Mesendoderm (in vitro differentiated cells): ENCODE results near the gene EPG5.
A peak's percentile ranks its signal among the peaks of the same experiment; 100 is the strongest.

Experiments used
- DNase-seq: peaks from one replicate; pipeline ENCODE4 v3.0.0; 2013
- H2AK5ac ChIP-seq: 2 replicates; pipeline ENCODE4 v1.6.1; 2013; ENCODE audit warnings: low read length, inconsistent platforms
- H2BK120ac ChIP-seq: 2 replicates; pipeline ENCODE4 v1.6.1; 2013; ENCODE audit warnings: low read depth, mild to moderate bottlenecking, low read length, moderate library complexity, mixed read lengths
- H2BK15ac ChIP-seq: replicated peaks from 2 replicates; pipeline ENCODE4 v1.6.1; 2013; ENCODE audit warnings: low read depth, mild to moderate bottlenecking, moderate library complexity
- H2BK5ac ChIP-seq: 2 replicates; pipeline ENCODE4 v1.6.1; 2013; ENCODE audit warnings: low read length, inconsistent platforms
- H3K18ac ChIP-seq: 2 replicates; pipeline ENCODE4 v1.6.1; 2013; ENCODE audit warnings: mild to moderate bottlenecking, low read length, mixed read lengths
- H3K23ac ChIP-seq: one replicate; pipeline ENCODE4 v1.6.1; 2013; ENCODE audit warnings: low read length
- H3K27ac ChIP-seq: 2 replicates; pipeline ENCODE4 v1.5.1; 2013; ENCODE audit warnings: low read depth, mild to moderate bottlenecking, inconsistent platforms, low read length, moderate library complexity
- H3K27me3 ChIP-seq: 2 replicates; pipeline ENCODE4 v1.6.1; 2013; ENCODE audit warnings: low read length, control low read depth, mild to moderate bottlenecking, inconsistent platforms; ENCODE audit not compliant: insufficient read depth, poor library complexity
- H3K36me3 ChIP-seq: 2 replicates; pipeline ENCODE4 v1.6.1; 2013; ENCODE audit warnings: low read length, inconsistent platforms; ENCODE audit not compliant: control insufficient read depth, insufficient read depth
- H3K4ac ChIP-seq: one replicate; pipeline ENCODE4 v1.6.1; 2013; ENCODE audit warnings: low read depth, mild to moderate bottlenecking, low read length, moderate library complexity
- H3K4me1 ChIP-seq: 2 replicates; pipeline ENCODE4 v1.6.1; 2013; ENCODE audit warnings: low read depth, low read length, inconsistent platforms; ENCODE audit not compliant: control insufficient read depth
- H3K4me2 ChIP-seq: 2 replicates; pipeline ENCODE4 v1.6.1; 2013; ENCODE audit warnings: low read length
- H3K4me3 ChIP-seq: 2 replicates; pipeline ENCODE4 v1.5.1; 2013; ENCODE audit warnings: mild to moderate bottlenecking, low read length
- H3K56ac ChIP-seq: one replicate; pipeline ENCODE4 v1.6.1; 2013; ENCODE audit warnings: low read length
- H3K79me1 ChIP-seq: 2 replicates; pipeline ENCODE4 v1.6.1; 2013; ENCODE audit warnings: low read length, inconsistent platforms
- H3K79me2 ChIP-seq: 2 replicates; pipeline ENCODE4 v1.6.1; 2013; ENCODE audit warnings: mild to moderate bottlenecking, low read length; ENCODE audit not compliant: control insufficient read depth, insufficient read depth
- H3K9ac ChIP-seq: 2 replicates; pipeline ENCODE4 v1.6.1; 2013; ENCODE audit warnings: low read length, inconsistent platforms
- H4K5ac ChIP-seq: one replicate; pipeline ENCODE4 v1.6.1; 2013; ENCODE audit warnings: low read length
- H4K8ac ChIP-seq: one replicate; pipeline ENCODE4 v1.6.1; 2013; ENCODE audit warnings: low read depth, mild to moderate bottlenecking, control low read depth, low read length, moderate library complexity
- WGBS: extraction: QIAGEN DNeasy Blood & Tissue Kit; methylation state at CpG from one replicate; pipeline ENCODE4 v1.1.7; 2013; ENCODE audit warnings: low lambda C conversion rate, missing lambda C conversion rate; ENCODE audit not compliant: insufficient coverage; ENCODE audit errors: extremely low coverage; 5-methylcytosine and 5-hydroxymethylcytosine counted together

EPG5 gene

GRCh38 chr18:45880876-45881558 lies 86.1 kb downstream of the EPG5 start:
- Histone ChIP-seq H3K56ac (no peak overlapping the region), H3K27ac (no peak overlapping the region), H2BK5ac (no peak overlapping the region), H2BK15ac (no peak overlapping the region), H3K79me1 (no peaks in the 10 kb centered on the region), H3K4me1 (no peaks in the 10 kb centered on the region), H4K8ac (no peak overlapping the region), H2AK5ac (no peak overlapping the region), H3K9ac (no peak overlapping the region), H3K27me3 (no peaks in the 10 kb centered on the region), H3K23ac (no peak overlapping the region), H4K5ac (no peak overlapping the region), H3K4me2 (no peak overlapping the region), H3K4ac (no peak overlapping the region), H2BK120ac (no peak overlapping the region), H3K79me2 (no peaks in the 10 kb centered on the region), H3K4me3 (no peak overlapping the region), H3K18ac (no peak overlapping the region), H3K36me3 (no peaks in the 10 kb centered on the region)
- DNase-seq: no peak
- WGBS: no CpG with 5 or more reads among the region's 3 CpGs

DNA sequence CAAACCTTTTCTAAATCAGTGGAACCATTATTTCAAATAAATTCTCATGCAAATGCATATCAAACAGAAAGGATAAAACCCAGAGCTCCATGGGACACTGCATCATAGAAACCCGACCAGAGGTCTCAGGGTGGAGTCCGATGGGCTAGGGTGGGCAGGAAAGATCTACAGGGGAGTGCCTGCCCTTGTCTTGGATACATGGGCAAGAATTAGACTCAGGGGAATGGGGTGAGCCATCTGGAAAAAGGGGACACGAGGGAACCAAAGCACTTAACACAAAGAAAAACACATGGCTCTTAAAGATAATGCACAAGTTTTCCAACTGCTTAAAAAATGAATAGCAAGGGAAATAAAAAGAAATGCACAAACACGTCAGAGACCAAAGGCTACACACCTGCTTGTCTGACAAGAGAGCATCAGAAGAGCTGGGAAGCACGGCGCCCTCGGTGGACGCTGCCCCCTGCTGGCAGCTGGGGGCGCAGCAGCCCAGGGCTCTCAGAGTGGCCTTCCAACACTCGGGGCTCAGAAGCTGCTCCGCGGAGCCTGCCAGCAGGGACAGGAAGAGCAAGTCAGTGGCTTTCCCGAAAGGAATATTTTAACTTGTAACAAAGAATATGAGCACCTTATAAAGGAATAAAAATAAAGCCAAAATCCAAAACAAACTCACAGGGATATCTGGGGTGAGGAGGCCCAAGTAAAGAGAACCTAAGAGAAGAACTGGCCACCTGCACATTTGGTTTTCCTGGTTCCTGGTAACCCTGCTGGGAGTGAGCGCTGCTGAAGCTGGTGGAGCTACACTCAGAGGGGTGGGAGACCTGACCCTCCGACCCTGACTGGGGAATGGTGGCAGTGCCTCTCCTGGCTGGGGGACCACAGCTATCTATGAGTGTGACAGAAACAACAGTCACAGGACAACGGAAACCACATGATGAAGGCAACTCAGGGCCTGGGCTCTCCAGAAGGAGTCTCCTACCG lies 87.2 kb downstream of the EPG5 start:
- no peak overlapping the region for H4K8ac ChIP-seq
- H2AK5ac ChIP-seq: no peak overlapping the region
- WGBS: no CpG with 5 or more reads among the region's 17 CpGs
- H3K79me1 ChIP-seq: no peaks in the 10 kb centered on the region
- no peak overlapping the region for H2BK5ac ChIP-seq
- H3K4me1 ChIP-seq: no peaks in the 10 kb centered on the region
- DNase-seq: peak; percentile 81
- H3K27me3 ChIP-seq: no peaks in the 10 kb centered on the region
- no peak overlapping the region for H2BK120ac ChIP-seq
- H2BK15ac ChIP-seq: no peak overlapping the region
- H4K5ac ChIP-seq: no peak overlapping the region
- no peak overlapping the region for H3K9ac ChIP-seq
- H3K4ac ChIP-seq: no peak overlapping the region
- no peak overlapping the region for H3K4me3 ChIP-seq
- H3K18ac ChIP-seq: no peak overlapping the region
- no peaks in the 10 kb centered on the region for H3K36me3 ChIP-seq
- H3K23ac ChIP-seq: no peak overlapping the region
- no peak overlapping the region for H3K56ac ChIP-seq
- H3K79me2 ChIP-seq: no peaks in the 10 kb centered on the region
- no peak overlapping the region for H3K4me2 ChIP-seq
- H3K27ac ChIP-seq: no peak overlapping the region

DNA sequence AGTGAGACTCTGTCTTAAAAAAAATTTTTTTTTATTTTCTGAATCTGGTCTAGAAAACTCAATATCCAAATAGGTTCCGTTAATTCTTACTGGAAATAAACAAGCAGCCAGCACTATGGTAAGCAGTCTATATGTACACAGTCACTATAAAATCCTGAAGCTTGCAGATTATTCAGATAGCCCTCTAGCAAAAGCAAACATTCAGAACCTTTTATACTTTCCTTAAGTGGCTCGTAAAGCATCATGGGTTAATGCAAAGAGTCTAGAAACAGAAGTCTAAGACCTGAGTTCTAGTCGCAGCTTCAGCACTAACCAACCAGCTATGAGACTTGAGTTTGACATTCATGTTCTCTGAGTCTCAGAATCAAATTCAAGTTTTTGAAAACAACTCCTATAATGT lies 89.7 kb downstream of the EPG5 start:
- Histone ChIP-seq H3K4me2 (no peak overlapping the region), H2BK15ac (no peak overlapping the region), H2BK120ac (no peak overlapping the region), H4K5ac (no peak overlapping the region), H3K27me3 (no peaks in the 10 kb centered on the region), H3K79me1 (no peaks in the 10 kb centered on the region), H3K4me1 (no peaks in the 10 kb centered on the region), H2AK5ac (no peak overlapping the region), H3K79me2 (no peaks in the 10 kb centered on the region), H4K8ac (no peak overlapping the region), H3K27ac (no peak overlapping the region), H3K23ac (no peak overlapping the region), H3K4ac (no peak overlapping the region), H3K36me3 (no peaks in the 10 kb centered on the region), H3K4me3 (no peak overlapping the region), H3K9ac (no peak overlapping the region), H3K18ac (no peak overlapping the region), H2BK5ac (no peak overlapping the region), H3K56ac (no peak overlapping the region)
- DNase-seq: no peak
- WGBS: no CpG with 5 or more reads among the region's 3 CpGs

DNA sequence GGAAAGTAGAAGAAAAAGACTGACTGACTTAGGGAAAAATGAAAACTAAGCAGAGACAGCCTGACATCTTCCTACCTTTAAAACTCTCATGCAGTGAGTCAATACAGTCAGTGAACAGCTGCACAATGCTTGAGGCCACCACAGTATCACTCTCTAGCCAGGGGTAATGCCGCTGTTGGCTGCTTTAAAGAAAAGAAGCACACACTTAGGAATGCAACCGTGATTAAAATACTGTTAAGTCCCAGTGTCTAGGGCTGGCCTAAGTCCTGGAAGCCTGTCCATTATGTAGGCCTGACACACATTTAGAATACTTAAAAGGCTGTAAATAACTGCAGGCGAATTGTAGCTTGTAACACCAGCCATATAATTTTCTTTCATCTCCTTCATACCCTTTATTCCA lies 91.0 kb downstream of the EPG5 start:
- Histone ChIP-seq H3K4me1 (no peaks in the 10 kb centered on the region), H3K9ac (no peak overlapping the region), H3K4me2 (no peak overlapping the region), H4K8ac (no peak overlapping the region), H3K4me3 (no peak overlapping the region), H4K5ac (no peak overlapping the region), H3K4ac (no peak overlapping the region), H3K23ac (no peak overlapping the region), H2BK5ac (no peak overlapping the region), H2BK120ac (no peak overlapping the region), H3K56ac (no peak overlapping the region), H2AK5ac (no peak overlapping the region), H3K27me3 (no peaks in the 10 kb centered on the region), H3K27ac (no peak overlapping the region), H3K18ac (no peak overlapping the region), H3K36me3 (no peaks in the 10 kb centered on the region), H3K79me2 (no peaks in the 10 kb centered on the region), H3K79me1 (no peaks in the 10 kb centered on the region), H2BK15ac (no peak overlapping the region)
- DNase-seq: no peak
- no CpG with 5 or more reads among the region's 3 CpGs for WGBS

- Histone ChIP-seq H3K4ac (no peak overlapping the region), H3K27me3 (no peaks in the 10 kb centered on the region), H2AK5ac (no peak overlapping the region), H3K79me1 (no peaks in the 10 kb centered on the region), H2BK120ac (no peak overlapping the region), H3K18ac (no peak overlapping the region), H4K5ac (no peak overlapping the region), H3K23ac (no peak overlapping the region), H3K9ac (no peak overlapping the region), H3K36me3 (no peaks in the 10 kb centered on the region), H4K8ac (no peak overlapping the region), H3K79me2 (no peaks in the 10 kb centered on the region), H3K27ac (no peak overlapping the region), H2BK15ac (no peak overlapping the region), H3K56ac (no peak overlapping the region), H3K4me3 (no peak overlapping the region), H3K4me1 (no peaks in the 10 kb centered on the region), H3K4me2 (no peak overlapping the region), H2BK5ac (no peak overlapping the region)
- DNase-seq: no peak
- no CpG with 5 or more reads among the region's 5 CpGs for WGBS
These were observed 92.5 kb downstream of the EPG5 start for GRCh38 chr18:45874491-45875184.
